ENCODE results near the gene TMEM115.

DNA sequence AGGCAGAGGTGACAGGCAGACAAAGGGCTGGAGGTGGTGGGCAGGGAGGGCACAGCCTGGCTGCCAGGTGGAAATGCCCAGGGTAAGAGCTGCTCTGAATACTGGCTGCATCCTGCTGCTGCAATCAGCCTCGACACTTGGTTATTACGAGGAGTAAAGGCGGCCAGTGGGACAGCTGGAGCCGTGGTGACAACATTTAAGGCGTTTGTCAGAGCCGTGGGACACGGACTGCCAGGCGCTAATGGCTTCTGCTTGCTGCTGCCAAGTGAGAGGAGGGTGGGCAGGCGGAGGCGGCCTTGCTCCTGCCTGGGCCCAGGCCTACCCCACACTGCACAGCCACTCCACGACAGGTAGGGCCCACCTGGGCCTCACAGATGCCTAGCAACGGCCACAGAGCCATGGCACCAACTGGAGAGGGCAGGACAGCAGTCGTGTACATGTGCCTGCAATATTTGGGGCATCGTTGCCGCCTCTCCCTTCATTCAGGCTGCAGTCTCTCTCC is 49.2 kb upstream of the TMEM115 start:
- no peak for TF ChIP-seq EZH2phosphoT487 (IDR thresholded peaks at IDR 0.05; ENCODE audit: low read depth)
- TF ChIP-seq, protein P1, sequence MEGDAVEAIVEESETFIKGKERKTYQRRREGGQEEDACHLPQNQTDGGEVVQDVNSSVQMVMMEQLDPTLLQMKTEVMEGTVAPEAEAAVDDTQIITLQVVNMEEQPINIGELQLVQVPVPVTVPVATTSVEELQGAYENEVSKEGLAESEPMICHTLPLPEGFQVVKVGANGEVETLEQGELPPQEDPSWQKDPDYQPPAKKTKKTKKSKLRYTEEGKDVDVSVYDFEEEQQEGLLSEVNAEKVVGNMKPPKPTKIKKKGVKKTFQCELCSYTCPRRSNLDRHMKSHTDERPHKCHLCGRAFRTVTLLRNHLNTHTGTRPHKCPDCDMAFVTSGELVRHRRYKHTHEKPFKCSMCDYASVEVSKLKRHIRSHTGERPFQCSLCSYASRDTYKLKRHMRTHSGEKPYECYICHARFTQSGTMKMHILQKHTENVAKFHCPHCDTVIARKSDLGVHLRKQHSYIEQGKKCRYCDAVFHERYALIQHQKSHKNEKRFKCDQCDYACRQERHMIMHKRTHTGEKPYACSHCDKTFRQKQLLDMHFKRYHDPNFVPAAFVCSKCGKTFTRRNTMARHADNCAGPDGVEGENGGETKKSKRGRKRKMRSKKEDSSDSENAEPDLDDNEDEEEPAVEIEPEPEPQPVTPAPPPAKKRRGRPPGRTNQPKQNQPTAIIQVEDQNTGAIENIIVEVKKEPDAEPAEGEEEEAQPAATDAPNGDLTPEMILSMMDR (IDR thresholded peaks at IDR 0.05; ENCODE audit: low read depth, low read length), result no peak
